NCI-H460 (cell line): Measurements from ENCODE around the gene MYH10. TPM values are rescaled to one million over a fixed set of nuclear protein-coding genes. Genes with fewer than 3 reads are reported as not detected.

ENCODE experiments used
- DNase-seq: peaks from one replicate; pipeline ENCODE4 v3.0.0-alpha.2; 2016; ENCODE audit warnings: low read depth; ENCODE audit errors: extremely low read depth
- total RNA-seq: library from RNA; depleted of rRNA; stranded (reverse); fragments of >200 nt; shearing (Covaris generic); gene quantifications from 2 replicates; pipeline ENCODE4 v1.2.3, GENCODE V29; 2014

Gene MYH10
- total RNA-seq, 1 experiment from 2014 or later = 8.0 TPM

- no peak for DNase-seq
Measured at GRCh38 chr17:8477715-8478441, 152.6 kb downstream of the MYH10 start.

GRCh38 chr17:8477171-8477570, 153.4 kb downstream of the MYH10 start:
- no peak for DNase-seq

GRCh38 chr17:8476741-8477140, 153.8 kb downstream of the MYH10 start:
- DNase-seq = no peak

- no peak for DNase-seq
Measured at GRCh38 chr17:8475781-8476180, 154.7 kb downstream of the MYH10 start.

- no peak for DNase-seq
Measured at GRCh38 chr17:8475227-8475626, 155.3 kb downstream of the MYH10 start.

- DNase-seq = no peak
Measured at GRCh38 chr17:8474826-8475225, 155.7 kb downstream of the MYH10 start.

- DNase-seq = no peak
Measured at GRCh38 chr17:8473451-8474192, 156.9 kb downstream of the MYH10 start.

- no peak for DNase-seq
Measured at GRCh38 chr17:8472663-8473062, 157.9 kb downstream of the MYH10 start.

DNA sequence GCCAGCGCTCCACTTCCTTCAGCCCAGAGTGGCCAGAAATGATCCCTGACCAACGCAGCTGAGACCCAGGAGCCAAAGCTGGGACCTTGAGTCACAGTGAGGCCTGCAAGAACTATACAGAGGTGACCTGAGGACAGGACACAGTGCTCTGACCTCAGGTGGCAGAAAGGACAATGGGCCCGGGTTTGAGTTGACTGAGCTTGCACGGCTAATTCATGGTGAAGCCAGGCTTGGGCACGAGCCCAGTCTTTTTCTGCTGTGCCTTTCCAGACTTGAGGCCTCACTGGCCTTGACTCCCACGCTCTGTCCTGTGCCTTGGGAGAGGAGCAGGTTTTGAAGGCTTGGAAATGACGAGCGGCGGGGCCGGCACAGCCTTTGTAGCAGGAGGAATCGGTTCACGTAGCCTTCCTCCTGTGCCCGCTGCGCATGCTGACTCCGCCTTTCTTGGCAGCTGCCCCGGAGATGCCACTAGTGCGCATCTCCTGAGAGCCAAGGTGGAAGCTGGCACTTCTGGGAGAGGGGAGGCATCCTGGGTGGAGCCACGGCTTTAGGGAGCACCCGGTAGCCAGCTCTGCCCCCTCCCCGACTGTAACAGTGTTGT, 160.0 kb downstream of the MYH10 start:
- no peak for DNase-seq

- no peak for DNase-seq
Measured at GRCh38 chr17:8469964-8470363, 160.6 kb downstream of the MYH10 start.

DNA sequence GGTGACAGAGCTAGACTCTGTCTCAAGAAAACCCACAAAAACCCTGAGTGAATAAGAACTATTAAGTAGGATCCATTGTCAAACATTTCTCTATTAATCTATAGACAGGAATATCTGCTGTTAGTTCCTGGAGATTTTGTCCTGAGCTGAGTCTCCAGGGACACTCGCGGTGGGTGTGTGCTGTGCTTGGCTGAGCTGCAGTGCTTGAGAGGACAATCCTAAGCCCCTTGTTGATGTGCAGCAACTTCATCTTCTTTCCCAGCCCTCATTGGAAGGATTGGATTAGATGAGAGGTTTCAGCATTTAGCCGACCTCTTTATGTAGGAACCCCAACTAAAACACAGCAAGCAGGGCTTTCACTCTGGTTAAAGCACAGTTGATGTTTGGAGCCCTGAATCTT, 161.5 kb downstream of the MYH10 start:
- DNase-seq = no peak

GRCh38 chr17:8468127-8468526, 162.4 kb downstream of the MYH10 start:
- DNase-seq = no peak

DNA sequence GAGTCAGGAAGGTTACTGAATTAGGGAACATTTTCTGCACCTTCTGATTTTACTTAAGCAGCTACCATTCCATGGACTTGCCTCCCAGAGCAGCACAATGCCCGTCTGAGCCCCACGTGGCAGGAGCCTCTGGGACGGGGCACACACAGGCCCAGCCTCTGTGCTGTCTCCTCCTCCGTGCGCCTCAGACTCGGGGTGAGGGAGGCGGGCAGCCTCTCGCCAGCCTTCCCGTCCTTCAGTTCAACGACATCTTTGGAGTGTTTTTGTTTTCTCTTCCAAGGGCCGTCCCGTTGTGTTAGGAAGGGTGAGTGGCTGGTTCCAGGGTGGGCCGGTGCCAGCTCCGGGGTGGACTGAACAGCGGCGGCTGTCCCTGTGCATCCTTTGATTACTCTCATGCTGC, 163.0 kb downstream of the MYH10 start:
- no peak for DNase-seq

DNA sequence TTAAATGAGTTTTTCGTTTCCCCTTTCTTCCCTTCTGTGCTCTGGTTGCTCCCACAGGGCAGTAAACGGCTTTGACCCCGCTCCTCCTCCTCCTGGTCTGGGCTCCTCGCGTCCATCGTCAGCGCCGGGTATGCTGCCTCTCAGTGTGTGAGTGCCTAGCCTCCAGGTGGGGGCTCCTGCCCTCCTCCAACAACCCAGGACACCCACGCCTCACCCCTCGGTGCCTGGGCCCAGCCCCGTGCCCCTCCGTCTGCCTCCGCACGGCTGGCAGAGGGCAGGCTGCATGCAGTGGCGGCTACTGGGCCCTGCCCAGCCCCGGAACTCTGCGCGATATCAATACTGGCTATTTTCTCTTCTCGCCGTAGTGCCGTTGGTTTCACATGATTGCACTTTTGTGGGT, 163.7 kb downstream of the MYH10 start:
- DNase-seq = no peak

DNA sequence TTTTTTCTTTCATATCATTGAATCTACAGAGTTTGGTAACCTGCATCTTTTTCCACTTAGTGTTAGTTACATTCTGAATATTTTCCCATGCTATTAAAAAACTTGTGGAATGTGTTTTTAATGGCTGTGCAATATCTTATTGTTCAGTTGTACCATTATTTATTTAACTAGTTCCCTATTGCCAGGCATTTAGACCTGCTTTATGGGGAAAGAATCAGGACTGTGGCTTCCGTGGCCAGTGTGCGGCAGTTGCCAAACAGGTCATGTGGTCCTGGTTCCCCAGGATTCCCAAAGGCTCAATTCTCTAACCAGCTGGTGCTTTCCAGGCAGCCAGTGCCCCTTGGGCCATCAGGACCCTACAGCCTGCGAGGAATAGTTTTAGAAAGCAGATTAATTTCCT, 164.1 kb downstream of the MYH10 start:
- DNase-seq = no peak

- no peak for DNase-seq
Measured at GRCh38 chr17:8465759-8466158, 164.8 kb downstream of the MYH10 start.

DNA sequence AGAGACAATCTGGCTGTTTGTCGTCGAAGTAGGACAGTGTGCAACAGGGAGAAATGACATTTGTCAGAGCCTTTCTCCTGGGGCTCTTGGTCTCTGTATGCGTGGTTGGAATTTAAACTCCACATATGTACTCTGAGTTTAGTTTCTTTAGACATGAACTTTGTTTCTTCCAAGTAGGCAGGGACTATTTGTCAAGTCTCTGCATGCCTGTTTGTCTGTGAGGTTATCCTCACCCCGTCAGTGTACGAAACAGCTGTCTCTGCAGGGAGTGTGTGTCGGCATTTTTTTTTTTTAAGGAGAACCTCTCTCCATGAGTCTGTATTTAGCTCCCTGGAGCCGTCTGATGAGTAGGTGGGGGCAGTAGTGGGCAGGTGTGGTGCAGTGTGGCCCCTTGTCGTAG, 165.2 kb downstream of the MYH10 start:
- DNase-seq = no peak

DNA sequence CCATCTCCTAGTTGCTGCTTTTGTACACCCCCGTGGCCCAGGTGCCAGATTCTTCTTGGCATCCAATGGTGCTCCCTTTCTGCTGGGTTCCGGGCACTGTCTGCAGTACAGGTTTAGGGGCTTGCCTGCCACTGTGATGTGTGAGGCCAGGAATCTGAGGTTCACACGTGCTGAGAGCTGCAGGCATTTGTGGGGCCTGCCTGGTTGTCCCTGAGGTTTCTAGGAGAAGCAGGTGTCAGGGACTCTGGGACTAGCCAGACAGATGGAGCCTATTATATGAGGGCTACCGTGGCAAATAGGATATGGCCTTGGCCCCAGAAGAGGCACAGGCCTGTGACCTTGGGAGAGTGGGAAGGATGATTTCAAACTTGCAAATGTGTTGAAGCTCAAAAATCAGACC, 165.6 kb downstream of the MYH10 start:
- no peak for DNase-seq

DNA sequence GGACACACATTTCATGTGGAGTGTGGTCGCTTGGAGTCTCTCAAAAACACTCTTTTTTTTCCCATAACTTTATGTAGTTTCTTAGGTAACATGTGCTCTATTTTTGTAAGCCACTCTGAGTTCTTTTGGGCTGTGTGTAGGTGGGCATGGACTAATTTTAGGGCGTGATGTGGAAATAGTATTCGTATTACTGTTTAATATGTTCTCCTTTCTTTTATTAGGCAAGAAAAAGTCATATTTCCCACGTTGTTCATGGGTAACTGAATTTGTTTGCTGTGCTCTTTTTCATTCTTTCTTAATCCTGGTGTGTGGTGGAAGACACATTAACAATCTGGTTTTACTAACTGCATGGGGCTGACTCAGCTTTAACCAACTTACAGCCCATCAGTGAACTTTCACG, 167.4 kb downstream of the MYH10 start:
- DNase-seq = no peak

GRCh38 chr17:8462564-8462963, 168.0 kb downstream of the MYH10 start:
- DNase-seq = no peak

DNA sequence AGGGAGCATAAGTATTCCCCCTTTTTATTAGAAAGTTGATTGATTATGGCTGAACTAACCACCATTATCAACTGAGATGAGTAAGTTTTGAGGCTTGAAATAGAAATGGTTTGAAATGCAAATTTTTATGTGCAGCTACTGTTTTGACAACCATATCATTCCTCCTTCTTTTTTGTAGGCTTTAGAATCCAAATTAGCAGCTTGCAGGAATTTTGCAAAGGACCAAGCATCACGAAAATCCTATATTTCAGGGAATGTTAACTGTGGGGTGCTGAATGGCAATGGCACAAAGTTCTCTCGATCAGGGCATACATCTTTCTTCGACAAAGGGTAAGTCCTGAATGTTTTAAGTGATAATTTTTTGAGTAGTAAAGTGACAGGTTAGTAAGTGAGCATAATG, 170.7 kb downstream of the MYH10 start:
- no peak for DNase-seq

GRCh38 chr17:8459107-8459506, 171.4 kb downstream of the MYH10 start:
- no peak for DNase-seq
